T-helper 17 cell (primary cell): ENCODE measurements around the gene HLA-B. TPM values are rescaled to one million over a fixed set of nuclear protein-coding genes. Genes with fewer than 3 reads are reported as not detected.
"Not testable (repeated sequence)": the region's sequence is repeated elsewhere in the genome, so short reads cannot be mapped to it uniquely, and the experiment has no call there.

Experiments used
- ATAC-seq: fragments of 150-1000 bp; cut with Tn5 transposase; 2 replicates; pipeline ENCODE4 v1.10.0; 2021; ENCODE audit warnings: mild to moderate bottlenecking, moderate library complexity
- DNase-seq, 3 donors: peaks; one replicate each; pipeline versions ENCODE4 v3.0.0 to v3.0.0-alpha.2; 2020 to 2021
- H3K9me3 ChIP-seq: one replicate; pipeline ENCODE4 v1.7.0; 2013; ENCODE audit warnings: low read length, mild to moderate bottlenecking; ENCODE audit not compliant: control insufficient read depth, poor library complexity, severe bottlenecking
- H3K27ac Mint-ChIP-seq: one replicate; pipeline ENCODE4 v1.8.0; 2022; ENCODE audit warnings: mild to moderate bottlenecking, moderate library complexity, mixed read lengths
- H3K27me3 Mint-ChIP-seq: one replicate; pipeline ENCODE4 v1.8.0; 2022; ENCODE audit warnings: mixed read lengths
- H3K36me3 Mint-ChIP-seq: one replicate; pipeline ENCODE4 v1.8.0; 2022; ENCODE audit warnings: low read depth, mixed read lengths
- H3K4me1 Mint-ChIP-seq: one replicate; pipeline ENCODE4 v1.8.0; 2022; ENCODE audit warnings: mild to moderate bottlenecking, mixed read lengths
- H3K4me3 Mint-ChIP-seq: one replicate; pipeline ENCODE4 v1.8.0; 2022; ENCODE audit warnings: mild to moderate bottlenecking, moderate library complexity, mixed read lengths
- total RNA-seq, 4 donors: library from RNA in 2 of 4; stranded (reverse) in 2 of 4; gene quantifications; one replicate each; pipeline ENCODE4 v1.2.3 and lab custom pipeline; 2022 to 2026

The HLA-B gene
- total RNA-seq (1,000 to 10,000 TPM; 7,013 to 7,159 TPM), total RNA-seq (lab: John Stamatoyannopoulos, UW) (3,191 to 4,930 reads per million in 2 donors)

DNA sequence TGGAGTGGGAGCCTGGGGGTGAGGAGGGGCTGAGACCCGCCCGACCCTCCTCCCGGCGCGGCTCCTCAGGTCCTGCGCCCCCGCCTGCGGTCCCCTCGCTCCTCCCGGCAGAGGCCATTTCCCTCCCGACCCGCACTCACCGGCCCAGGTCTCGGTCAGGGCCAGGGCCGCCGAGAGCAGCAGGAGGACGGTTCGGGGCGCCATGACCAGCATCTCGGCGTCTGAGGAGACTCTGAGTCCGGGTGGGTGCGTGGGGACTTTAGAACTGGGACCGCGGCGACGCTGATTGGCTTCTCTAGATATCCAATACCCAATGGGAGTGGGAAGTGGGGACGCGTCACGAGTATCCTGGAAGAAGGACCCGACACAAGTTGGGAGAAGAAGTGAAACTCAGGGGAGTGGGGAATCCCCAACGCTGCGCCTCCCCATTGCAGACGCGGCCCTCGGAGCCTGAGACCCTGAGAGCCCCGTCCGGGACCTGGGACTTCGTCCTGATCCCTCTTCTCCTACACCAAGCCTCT, at the start of gene HLA-B:
Gene HLA-B, minus strand, starts transcription at position 234 of the 521 bp plus-strand sequence. Its CDS starts 21 bp downstream, at position 213.
- Mint-ChIP-seq H3K4me1 (peaks cover 62% of the 10 kb centered on the region), H3K27ac (peak within 1 kb of the TSS; percentile 100), H3K4me3 (peak within 1 kb of the TSS; percentile 91), H3K36me3 (peaks cover 29% of the 10 kb centered on the region), H3K27me3 (no peaks in the 10 kb centered on the region)
- peak; percentile 85 for ATAC-seq
- H3K9me3 ChIP-seq = no peaks in the 10 kb centered on the region
- DNase-seq = peak; percentile 74 to 83 (median 77)

DNA sequence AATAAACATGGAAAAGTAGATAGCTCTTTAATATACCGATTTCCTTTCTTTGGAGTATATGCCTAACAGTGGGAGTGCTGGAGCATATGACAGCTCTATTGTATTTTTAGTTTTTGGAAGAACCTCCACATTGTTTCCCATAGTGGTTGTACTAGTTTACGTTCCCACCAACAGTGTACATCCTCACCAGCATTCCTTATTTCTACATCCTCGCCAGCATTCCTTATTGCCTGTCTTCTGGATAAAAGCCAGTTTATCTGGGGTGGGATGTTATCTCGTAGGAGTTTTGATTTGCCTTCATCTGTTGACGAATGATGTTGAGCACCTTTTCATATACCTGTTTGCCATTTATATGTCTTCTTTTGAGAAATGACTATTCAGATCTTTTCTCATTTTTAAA, 49.0 kb upstream of the HLA-B start:
- peaks cover 4% of the 10 kb centered on the region for H3K36me3 Mint-ChIP-seq
- H3K27ac Mint-ChIP-seq = peak overlapping the region; percentile 97
- ATAC-seq (no peak), DNase-seq (no peak)
- H3K4me1 Mint-ChIP-seq = peaks cover 72% of the 10 kb centered on the region
- H3K9me3 ChIP-seq = no peaks in the 10 kb centered on the region
- H3K27me3 Mint-ChIP-seq = no peaks in the 10 kb centered on the region
- H3K4me3 Mint-ChIP-seq = no peak overlapping the region

DNA sequence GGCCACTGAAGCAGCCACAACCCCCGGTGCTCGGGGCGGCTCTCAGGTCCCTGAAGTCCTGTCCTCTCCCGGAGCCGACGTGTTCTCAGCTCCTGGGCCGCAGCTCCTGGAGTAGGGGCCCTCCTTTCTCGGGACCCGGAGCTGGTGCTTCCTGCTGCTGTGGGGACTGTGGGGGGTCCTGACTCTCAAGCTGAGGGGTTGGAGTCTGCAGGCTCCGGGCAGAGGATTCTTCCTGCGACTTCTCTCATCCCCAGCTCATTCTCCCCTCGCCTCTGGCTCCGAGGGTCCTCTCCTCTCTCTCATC, 47.0 kb upstream of the HLA-B start:
- H3K27me3 Mint-ChIP-seq = not testable (repeated sequence)

DNA sequence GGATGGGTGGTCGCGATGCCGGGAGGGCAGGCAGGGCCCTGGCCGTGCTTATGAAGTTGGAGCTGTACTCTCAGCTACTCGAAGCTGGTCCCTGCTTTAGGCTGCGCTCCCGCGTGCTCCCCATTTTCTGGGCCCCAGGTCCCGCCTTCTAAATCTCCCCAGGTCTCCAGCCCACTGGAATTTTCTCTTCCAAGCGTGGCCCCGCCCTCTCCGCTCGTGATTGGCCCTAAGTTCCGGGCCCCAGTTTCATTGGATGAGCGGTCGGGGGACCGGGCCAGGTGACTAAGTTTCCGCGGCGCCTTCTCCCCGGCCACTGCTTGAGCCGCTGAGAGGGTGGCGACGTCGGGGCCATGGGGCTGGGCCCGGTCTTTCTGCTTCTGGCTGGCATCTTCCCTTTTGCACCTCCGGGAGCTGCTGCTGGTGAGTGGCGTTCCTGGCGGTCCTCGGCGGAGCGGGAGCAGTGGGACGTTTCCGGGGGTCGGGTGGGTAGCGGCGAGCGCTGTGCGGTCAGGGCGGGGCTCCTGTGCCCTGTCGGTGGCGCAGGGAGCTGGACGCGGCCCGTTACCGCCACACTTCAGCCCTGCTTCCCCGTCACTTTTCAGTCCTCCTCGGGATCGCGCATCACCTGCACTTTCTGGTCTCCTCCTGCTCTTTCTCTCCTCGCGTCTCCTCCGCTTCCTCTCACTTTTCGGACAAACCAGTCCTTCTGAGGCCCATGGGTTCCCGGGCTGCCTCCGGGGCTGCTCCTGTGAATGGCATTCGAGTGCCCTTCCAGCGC, 46.5 kb upstream of the HLA-B start, which contains the start of gene MICA:
Gene MICA, plus strand, starts transcription at position 313 of the 778 bp plus-strand sequence. Its CDS starts 38 bp downstream, at position 351.
- H3K36me3 Mint-ChIP-seq = no peaks in the 10 kb centered on the region
- H3K9me3 ChIP-seq = no peaks in the 10 kb centered on the region
- H3K27ac Mint-ChIP-seq = peak within 1 kb of the TSS; percentile 97
- DNase-seq (peak; percentile 43 to 72 (median 67)), ATAC-seq (peak; percentile 56)
- no peaks in the 10 kb centered on the region for H3K27me3 Mint-ChIP-seq
- H3K4me1 Mint-ChIP-seq = peaks cover 72% of the 10 kb centered on the region
- H3K4me3 Mint-ChIP-seq = peak within 1 kb of the TSS; percentile 91

More for the DNA sequence above, 47.0 kb upstream of the HLA-B start:
- peak overlapping the region; percentile 91 for H3K4me3 Mint-ChIP-seq
- not testable (repeated sequence) for DNase-seq, H3K9me3 ChIP-seq, H3K36me3 Mint-ChIP-seq, ATAC-seq
- H3K4me1 Mint-ChIP-seq = peaks cover 70% of the 10 kb centered on the region
- H3K27ac Mint-ChIP-seq = peak overlapping the region; percentile 97

DNA sequence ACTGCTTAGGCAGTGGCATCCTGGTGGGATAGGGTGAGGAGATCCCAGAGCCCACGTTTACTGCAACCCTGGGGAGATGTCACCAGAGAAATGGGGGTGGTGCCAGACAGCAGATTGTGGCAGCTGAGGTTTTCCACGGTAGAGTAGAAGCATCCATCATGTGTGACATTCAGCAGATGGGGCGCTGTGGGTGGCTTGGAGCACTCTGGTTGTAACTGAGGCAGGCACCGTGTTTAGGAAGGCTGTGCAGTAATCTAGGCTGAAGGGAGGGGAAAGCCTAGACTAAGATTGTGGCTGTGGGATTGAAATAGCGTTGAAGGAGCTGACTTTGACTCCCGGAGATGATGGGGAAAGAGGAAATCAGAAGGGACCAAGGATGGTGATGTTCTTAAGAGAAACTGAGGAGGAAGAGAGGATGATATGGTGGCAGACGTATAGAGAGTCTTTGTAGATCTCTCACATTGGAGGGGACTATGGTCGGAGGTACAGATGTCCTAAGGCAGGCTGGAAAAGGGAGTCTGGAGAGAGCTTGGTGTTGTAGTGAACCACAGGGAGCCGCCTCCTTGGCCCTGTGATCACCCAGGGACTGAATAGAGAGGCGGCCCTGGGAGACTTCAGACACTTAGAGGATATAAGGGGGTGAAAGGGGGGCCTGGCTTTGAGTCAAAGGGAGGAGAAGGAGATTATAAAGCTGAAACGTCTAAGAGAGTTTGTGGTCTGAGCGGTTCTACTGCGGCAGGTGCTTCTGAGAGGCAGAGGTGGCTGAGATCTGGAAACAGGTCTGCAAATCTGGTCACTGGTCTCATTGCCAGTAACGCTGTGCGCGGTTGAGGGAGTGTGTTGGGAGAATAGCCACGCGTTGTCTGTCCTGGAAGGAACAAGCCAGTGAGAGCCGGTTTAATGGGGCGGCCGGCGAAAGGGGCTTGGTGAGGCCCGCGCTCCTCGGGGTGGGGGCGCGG, 45.6 kb upstream of the HLA-B start:
- peaks cover 66% of the 10 kb centered on the region for H3K4me1 Mint-ChIP-seq
- ATAC-seq (peak; percentile 53), DNase-seq (peak in 1 of 3 donors; percentile 17)
- H3K27me3 Mint-ChIP-seq = no peaks in the 10 kb centered on the region
- peak overlapping the region; percentile 97 for H3K27ac Mint-ChIP-seq
- H3K36me3 Mint-ChIP-seq = no peaks in the 10 kb centered on the region
- H3K4me3 Mint-ChIP-seq = peak overlapping the region; percentile 91
- H3K9me3 ChIP-seq = no peaks in the 10 kb centered on the region

DNA sequence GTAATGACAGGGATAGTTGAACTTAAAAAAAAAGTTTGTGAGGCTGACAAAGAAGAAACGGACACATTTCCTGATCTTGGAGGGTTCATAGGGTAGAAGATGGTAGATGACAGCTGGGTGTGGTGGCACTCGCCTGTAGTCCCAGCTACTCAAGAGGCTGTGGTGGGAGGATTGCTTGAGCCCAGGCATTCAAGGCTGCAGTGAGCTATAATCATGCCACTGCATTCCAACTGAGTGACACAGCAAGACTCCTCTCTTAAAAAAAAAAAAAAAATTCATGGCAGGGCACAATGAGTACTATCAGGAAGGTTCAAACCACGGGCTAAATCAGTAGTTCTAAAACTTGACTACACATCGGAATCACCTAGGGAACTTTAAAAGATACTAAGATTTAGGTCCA, 44.4 kb upstream of the HLA-B start:
- Mint-ChIP-seq H3K27ac (peak overlapping the region; percentile 97), H3K4me3 (peak overlapping the region; percentile 91), H3K36me3 (no peaks in the 10 kb centered on the region), H3K27me3 (no peaks in the 10 kb centered on the region), H3K4me1 (peaks cover 62% of the 10 kb centered on the region)
- no peak for ATAC-seq
- no peaks in the 10 kb centered on the region for H3K9me3 ChIP-seq
- DNase-seq = no peak

DNA sequence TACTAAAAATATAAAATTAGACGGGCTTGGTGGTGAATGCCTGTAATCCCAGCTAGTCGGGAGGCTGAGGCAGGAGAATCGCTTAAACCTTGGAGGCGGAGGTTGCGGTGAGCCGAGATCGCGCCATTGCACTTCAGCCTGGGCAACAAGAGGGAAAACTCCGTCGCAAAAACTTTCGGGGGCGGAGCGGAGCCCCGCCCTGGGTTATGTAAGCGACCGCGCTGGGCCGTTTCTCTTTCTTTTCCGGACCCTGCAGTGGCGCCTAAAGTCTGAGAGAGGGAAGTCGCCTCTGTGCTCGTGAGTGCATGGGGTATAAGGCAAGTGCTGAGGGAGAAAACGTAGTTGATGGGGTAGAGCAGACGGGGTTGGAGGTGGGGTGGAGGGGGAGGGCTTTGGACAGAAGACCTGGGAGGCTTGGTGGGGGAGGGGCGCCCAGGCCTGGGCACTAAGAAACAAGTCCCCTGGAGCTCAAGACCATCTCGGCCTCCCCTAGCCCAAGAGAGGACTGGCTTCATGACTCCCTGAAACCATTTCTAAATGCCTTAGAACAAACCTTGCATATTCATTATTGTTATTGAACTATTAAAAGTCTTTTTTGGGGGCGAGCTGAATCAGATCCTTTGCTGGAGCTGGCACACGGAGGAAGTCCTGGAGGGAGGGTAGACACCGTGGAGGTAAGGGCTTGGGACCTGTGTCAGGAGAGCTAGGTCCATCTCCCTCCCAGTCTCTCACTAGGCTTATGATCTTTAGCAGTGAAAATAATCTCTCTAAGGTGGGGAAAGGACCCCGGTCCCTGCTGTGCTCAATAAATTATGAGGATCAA, 43.7 kb upstream of the HLA-B start:
- peak overlapping the region; percentile 97 for H3K27ac Mint-ChIP-seq
- peaks cover 58% of the 10 kb centered on the region for H3K4me1 Mint-ChIP-seq
- H3K27me3 Mint-ChIP-seq = no peaks in the 10 kb centered on the region
- ATAC-seq (peak; percentile 62), DNase-seq (peak; percentile 41 to 74 (median 65))
- H3K4me3 Mint-ChIP-seq = peak overlapping the region; percentile 91
- no peaks in the 10 kb centered on the region for H3K36me3 Mint-ChIP-seq
- no peaks in the 10 kb centered on the region for H3K9me3 ChIP-seq

DNA sequence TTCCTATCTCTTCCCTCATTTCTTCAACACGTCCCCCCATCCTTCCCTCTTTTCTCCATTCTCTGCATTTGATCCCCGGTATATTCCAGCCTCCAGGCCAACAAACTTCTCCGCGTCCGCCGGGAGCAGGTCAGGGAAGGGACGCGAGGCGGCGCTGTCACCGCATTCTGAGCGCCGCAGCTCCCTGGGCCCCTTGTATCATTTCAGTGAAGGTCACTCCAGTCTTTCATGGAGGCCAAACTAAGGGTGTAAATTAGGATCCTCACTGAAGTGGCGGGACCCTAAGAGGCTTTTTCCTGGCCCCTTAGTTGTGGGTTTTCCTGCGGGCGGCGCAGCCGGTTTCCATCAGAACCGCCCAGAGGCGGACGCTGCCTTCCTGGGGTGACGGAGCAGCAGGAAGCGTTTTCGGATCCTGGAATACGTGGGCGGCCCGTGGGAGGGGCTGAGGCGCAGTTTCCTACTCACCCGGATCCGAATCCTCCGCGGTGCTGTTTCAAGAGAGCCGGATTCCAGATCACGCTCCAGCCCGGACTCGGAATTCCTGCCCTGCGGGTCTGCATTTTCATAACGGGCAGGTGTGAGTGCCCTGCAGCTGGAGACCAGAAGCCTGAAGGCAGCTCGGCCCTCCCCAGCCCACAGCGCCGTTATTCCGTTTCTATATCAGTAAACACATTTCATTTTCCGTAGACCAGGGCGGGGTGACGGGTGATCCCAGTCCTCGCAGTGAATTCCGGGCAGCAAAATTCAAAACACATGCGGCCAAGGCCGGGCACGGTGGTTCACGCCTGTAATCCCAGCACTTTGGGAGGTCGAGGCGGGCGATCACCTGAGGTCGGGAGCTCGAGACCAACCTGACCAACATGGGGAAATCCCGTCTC, 42.8 kb upstream of the HLA-B start:
- DNase-seq (peak; percentile 33 to 58 (median 53)), ATAC-seq (peak; percentile 41)
- Mint-ChIP-seq H3K4me3 (peak overlapping the region; percentile 91), H3K27ac (peak overlapping the region; percentile 97), H3K36me3 (no peaks in the 10 kb centered on the region), H3K4me1 (peaks cover 55% of the 10 kb centered on the region), H3K27me3 (no peaks in the 10 kb centered on the region)
- H3K9me3 ChIP-seq = no peaks in the 10 kb centered on the region

DNA sequence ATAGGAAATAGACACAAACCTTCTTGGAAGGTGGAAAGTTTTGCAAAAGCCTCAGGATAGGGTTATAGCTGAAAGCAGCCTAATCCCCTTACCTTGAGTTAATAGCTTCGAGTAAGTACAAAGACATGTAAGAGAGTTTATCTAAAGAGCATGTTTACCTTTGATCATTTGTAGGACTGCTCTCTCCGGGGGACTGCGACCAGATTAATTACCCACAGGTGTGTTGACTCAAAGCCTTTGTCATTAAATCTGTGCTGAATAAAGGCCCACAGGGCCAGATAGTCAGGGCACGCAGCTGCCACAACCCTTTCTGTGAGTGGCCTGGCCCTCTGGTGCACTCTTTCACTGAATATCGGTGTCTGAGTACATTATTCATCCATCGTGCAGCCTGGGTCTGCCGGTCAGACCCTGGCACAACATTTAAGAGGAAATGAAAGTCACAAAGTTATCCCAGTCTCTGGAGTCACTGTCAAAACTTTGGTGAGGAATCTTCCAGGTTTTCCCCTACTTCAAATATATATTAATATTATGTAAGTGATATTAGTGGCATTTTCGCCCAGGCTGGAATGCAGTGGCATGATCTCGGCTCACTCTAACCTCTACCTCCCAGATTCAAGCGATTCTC, 41.0 kb upstream of the HLA-B start:
- ATAC-seq (no peak), DNase-seq (no peak)
- no peaks in the 10 kb centered on the region for H3K27me3 Mint-ChIP-seq
- H3K27ac Mint-ChIP-seq = peak overlapping the region; percentile 97
- H3K4me1 Mint-ChIP-seq = peaks cover 46% of the 10 kb centered on the region
- H3K9me3 ChIP-seq = no peaks in the 10 kb centered on the region
- H3K36me3 Mint-ChIP-seq = peaks cover 6% of the 10 kb centered on the region
- no peak overlapping the region for H3K4me3 Mint-ChIP-seq

DNA sequence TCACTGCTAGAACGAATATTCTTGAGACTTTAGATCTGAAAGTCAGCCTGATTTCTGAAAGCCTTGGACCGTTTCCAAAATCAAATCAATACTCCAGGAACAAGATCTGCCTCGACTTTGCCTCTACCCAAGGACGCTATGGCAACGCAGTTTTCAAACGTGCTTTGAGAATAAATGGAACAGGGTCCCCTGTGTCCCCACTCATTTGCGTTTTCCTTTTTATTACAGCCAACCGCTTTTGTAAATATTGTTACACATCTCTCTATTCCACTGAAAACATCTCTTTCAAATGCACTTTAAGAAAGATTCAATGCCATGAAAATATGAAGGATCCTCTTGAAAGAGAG, 40.1 kb upstream of the HLA-B start:
- not testable (repeated sequence) for H3K4me3 Mint-ChIP-seq, DNase-seq, H3K27me3 Mint-ChIP-seq, H3K27ac Mint-ChIP-seq, ATAC-seq, H3K36me3 Mint-ChIP-seq, H3K9me3 ChIP-seq
- peaks cover 37% of the 10 kb centered on the region for H3K4me1 Mint-ChIP-seq

DNA sequence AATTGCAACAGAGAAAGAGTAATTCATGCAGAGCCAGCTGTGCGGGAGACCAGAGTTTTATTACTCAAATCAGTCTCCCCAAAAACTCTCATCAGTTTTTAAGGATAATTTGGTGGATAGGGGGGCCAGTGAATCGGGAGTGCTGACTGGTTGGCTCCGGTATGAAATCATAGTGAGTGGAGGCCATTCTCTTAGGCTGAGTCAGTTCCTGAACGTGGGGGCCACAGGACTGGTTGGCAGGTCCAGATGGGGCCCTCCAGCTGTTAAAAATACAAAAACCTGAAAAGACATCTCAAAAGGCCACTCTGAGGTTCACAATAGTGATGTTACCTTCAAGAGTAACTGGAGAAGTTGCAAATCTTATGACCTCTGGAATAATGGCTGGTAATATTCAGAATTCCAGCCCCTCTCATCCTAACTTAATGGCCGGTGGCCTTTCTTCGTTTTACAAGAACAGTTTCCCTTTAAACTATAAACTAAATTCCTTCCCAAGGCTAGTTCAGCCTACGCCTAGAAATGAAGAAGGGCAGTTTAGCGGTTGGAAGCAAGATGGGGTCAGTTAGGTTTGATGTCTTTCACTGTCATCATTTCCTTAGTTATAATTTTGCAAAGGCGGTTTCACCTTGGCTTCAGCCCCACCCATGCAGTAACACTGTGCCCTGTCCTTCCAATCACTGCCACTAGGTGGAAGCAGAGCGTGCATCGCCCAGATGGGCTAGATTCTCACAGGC, 39.6 kb upstream of the HLA-B start:
- DNase-seq (peak; percentile 61 to 86 (median 68)), ATAC-seq (peak; percentile 73)
- H3K36me3 Mint-ChIP-seq = peaks cover 6% of the 10 kb centered on the region
- H3K27me3 Mint-ChIP-seq = no peaks in the 10 kb centered on the region
- no peak overlapping the region for H3K4me3 Mint-ChIP-seq
- H3K9me3 ChIP-seq = no peaks in the 10 kb centered on the region
- peaks cover 32% of the 10 kb centered on the region for H3K4me1 Mint-ChIP-seq
- no peak overlapping the region for H3K27ac Mint-ChIP-seq
